ENCODE results near the gene ARFIP2. TPM values are rescaled to one million over a fixed set of nuclear protein-coding genes. Genes with fewer than 3 reads are reported as not detected.

The ARFIP2 gene
- polyA plus RNA-seq, 1 experiment, result 79.1 TPM

DNA sequence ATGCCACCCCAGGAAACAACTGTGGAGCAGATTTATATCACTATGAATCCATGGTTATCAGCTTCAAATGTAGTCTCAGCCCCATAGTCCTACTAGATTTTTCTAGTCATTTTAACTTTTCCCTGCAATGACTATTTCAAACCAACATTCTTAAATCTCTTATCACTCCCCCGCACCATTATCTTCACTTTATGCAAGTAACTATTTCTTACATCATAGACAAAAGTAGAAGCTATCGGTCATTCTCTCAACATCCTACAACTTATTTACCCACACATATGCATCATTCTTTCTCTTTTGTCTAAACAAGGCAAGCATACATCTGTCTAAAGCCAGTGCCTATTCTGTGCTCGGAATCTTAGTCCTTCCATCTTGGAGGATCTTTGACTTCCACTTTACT, 4.5 kb upstream of the ARFIP2 start:
- Histone ChIP-seq H3K27me3 (ENCODE audit: control insufficient read depth, insufficient read depth, low read length) (no peaks in the 10 kb centered on the region), H3K4me3 (ENCODE audit: low read depth, low read length) (no peak overlapping the region), H3K27ac (ENCODE audit: low read depth, low read length) (no peak overlapping the region), H3K9me3 (ENCODE audit: control insufficient read depth, insufficient read depth, low read length) (no peaks in the 10 kb centered on the region; the same call in 1 of the 2 replicates)
- TF ChIP-seq, protein P1, sequence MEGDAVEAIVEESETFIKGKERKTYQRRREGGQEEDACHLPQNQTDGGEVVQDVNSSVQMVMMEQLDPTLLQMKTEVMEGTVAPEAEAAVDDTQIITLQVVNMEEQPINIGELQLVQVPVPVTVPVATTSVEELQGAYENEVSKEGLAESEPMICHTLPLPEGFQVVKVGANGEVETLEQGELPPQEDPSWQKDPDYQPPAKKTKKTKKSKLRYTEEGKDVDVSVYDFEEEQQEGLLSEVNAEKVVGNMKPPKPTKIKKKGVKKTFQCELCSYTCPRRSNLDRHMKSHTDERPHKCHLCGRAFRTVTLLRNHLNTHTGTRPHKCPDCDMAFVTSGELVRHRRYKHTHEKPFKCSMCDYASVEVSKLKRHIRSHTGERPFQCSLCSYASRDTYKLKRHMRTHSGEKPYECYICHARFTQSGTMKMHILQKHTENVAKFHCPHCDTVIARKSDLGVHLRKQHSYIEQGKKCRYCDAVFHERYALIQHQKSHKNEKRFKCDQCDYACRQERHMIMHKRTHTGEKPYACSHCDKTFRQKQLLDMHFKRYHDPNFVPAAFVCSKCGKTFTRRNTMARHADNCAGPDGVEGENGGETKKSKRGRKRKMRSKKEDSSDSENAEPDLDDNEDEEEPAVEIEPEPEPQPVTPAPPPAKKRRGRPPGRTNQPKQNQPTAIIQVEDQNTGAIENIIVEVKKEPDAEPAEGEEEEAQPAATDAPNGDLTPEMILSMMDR (IDR thresholded peaks at IDR 0.05; ENCODE audit: low read depth, low read length), result no peak
- POLR2A ChIA-PET, result interaction anchor here (1.3 kb wide), 1 partner anchor 13 kb away, joined by 3 read pairs; no protein-coding TSS in a partner anchor
- CTCF ChIA-PET, result interaction anchor here (0.5 to 1.8 kb wide), 5 partner anchors 20 to 220 kb away, joined by 4 to 10 read pairs (median 6); partner anchors contain the start of gene MRPL17
- no peak for DNase-seq (ENCODE audit: low read depth, low spot score)

DNA sequence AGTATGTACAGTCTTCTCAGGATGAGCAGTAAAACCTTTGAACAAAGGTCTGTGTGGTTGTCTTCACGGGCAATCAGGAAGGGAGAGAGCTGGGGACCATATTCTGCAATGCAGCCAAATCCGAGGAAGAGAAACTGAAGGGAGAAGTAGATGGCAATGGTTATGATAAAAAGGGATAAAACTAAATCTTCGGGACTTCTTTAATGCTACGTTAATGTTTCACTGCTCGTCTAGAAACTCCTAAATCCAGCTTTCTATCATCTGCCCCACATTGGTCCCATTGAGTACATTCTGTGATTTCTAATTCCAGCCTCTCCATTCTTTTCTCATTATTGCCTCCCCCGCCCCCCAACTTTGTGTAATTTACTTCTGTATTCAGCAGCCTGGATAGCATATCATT, 1.9 kb upstream of the ARFIP2 start:
- Histone ChIP-seq H3K27me3 (ENCODE audit: control insufficient read depth, insufficient read depth, low read length) (no peaks in the 10 kb centered on the region), H3K27ac (ENCODE audit: low read depth, low read length) (no peak overlapping the region), H3K4me3 (ENCODE audit: low read depth, low read length) (no peak overlapping the region), H3K9me3 (ENCODE audit: control insufficient read depth, insufficient read depth, low read length) (no peaks in the 10 kb centered on the region; the same call in 1 of the 2 replicates)
- no peak for DNase-seq (ENCODE audit: low read depth, low spot score)
- ChIA-PET POLR2A (no interaction called here), CTCF (interaction anchor here (1.1 to 2.7 kb wide), 2 partner anchors 104 to 200 kb away, joined by 3 to 25 read pairs; partner anchors contain the start of gene MRPL17)
- TF ChIP-seq, protein P1 (IDR thresholded peaks at IDR 0.05; ENCODE audit: low read depth, low read length), result no peak

DNA sequence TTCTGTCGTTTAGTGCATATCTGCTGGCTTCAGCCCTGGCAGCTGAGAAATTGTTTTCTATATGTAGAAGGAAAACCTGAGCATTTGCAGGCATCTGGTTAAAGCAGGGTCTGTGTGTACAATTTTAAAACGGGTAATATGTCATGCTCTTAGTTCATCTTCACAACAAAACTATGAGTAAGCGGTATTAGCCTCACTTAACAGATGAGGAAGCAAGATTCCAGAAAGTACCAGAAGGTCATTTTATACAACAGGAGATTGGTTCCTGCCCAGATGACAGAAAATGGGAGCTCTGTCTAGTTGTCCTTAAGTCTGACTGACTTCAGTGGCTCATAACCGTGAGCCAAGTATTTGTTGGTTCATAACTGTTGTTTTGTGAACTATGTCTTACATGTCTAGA, 1.3 kb upstream of the ARFIP2 start:
- peak overlapping the region; percentile 97 for H3K4me3 ChIP-seq (ENCODE audit: low read depth, low read length)
- POLR2A ChIA-PET, result interaction anchor here (1.7 to 1.9 kb wide), 2 partner anchors 92 to 103 kb away, joined by 4 to 6 read pairs; partner anchors contain the start of gene SMPD1
- no peaks in the 10 kb centered on the region; the same call in 1 of the 2 replicates for H3K9me3 ChIP-seq (ENCODE audit: control insufficient read depth, insufficient read depth, low read length)
- CTCF ChIA-PET, result interaction anchor here (0.7 to 2.7 kb wide), 4 partner anchors 14 to 201 kb away, joined by 3 to 25 read pairs (median 5); partner anchors contain the start of gene MRPL17
- no peak for DNase-seq (ENCODE audit: low read depth, low spot score)
- H3K27me3 ChIP-seq (ENCODE audit: control insufficient read depth, insufficient read depth, low read length), result no peaks in the 10 kb centered on the region
- TF ChIP-seq, protein P1 (IDR thresholded peaks at IDR 0.05; ENCODE audit: low read depth, low read length), result no peak
- no peak overlapping the region for H3K27ac ChIP-seq (ENCODE audit: low read depth, low read length)

DNA sequence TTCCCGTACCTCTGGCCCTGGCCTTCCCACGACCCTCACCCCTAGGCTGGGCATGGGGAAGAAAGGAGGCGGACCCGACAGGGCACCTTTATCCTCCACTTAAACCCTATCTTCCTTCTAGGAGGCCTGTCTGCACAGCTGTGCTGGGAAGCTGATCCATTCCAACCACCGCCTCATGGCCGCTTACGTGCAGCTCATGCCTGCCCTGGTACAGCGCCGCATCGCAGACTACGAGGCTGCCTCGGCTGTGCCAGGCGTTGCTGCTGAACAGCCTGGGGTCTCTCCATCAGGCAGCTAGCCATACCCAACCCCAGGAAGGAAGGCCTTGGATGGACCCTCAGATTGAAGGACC, 769 bp upstream of the ARFIP2 start:
- H3K4me3 ChIP-seq (ENCODE audit: low read depth, low read length), result peak overlapping the region; percentile 97
- H3K9me3 ChIP-seq (ENCODE audit: control insufficient read depth, insufficient read depth, low read length), result no peaks in the 10 kb centered on the region; the same call in 1 of the 2 replicates
- CTCF ChIA-PET, result interaction anchor here (0.7 to 2.7 kb wide), 5 partner anchors 14 to 201 kb away, joined by 3 to 25 read pairs (median 4); partner anchors contain the start of gene MRPL17
- peak overlapping the region; percentile 94 for H3K27ac ChIP-seq (ENCODE audit: low read depth, low read length)
- DNase-seq (ENCODE audit: low read depth, low spot score), result no peak
- POLR2A ChIA-PET, result interaction anchor here (0.7 to 1.9 kb wide), 6 partner anchors 9 to 162 kb away, joined by 3 to 6 read pairs (median 4); partner anchors contain the start of genes CAVIN3, SMPD1, TAF10 and TRIM3
- H3K27me3 ChIP-seq (ENCODE audit: control insufficient read depth, insufficient read depth, low read length), result no peaks in the 10 kb centered on the region
- TF ChIP-seq, protein P1 (IDR thresholded peaks at IDR 0.05; ENCODE audit: low read depth, low read length), result no peak

DNA sequence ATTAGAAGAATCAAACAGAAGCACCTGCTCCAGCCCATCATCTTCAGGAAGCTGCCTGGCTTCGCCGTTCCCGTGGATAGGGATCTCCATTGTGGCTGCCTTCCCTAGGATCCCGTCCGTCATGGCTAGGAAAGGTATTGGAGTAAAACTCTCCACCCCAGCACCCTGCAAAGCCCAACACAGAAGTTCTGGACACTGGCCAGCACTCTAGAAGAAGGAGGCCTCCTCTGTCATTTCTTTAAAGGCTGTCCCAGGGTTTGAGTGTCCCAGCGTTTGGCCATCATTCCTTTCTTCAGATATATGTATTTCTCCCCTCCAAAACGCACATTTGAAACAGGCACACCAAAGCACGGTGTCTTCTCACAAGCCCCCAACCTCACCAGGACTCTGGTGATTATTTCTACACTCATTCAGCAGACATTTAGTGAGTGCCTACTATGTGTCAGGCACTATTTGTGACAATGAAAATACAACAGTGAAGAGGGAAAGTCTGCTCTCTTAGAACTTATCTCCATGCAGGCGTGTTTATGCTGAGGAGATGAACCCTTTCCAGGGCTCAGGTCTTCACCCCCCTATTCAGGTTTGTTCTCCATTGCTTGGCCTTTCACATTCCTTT, 724 bp downstream of the ARFIP2 start:
- CTCF ChIA-PET, result no interaction called here

More for the DNA sequence above, 724 bp downstream of the ARFIP2 start:
- POLR2A ChIA-PET, result no interaction called here
- no peaks in the 10 kb centered on the region for H3K27me3 ChIP-seq (ENCODE audit: control insufficient read depth, insufficient read depth, low read length)
- TF ChIP-seq, protein P1 (IDR thresholded peaks at IDR 0.05; ENCODE audit: low read depth, low read length), result no peak
- H3K27ac ChIP-seq (ENCODE audit: low read depth, low read length), result peak overlapping the region; percentile 90
- no peaks in the 10 kb centered on the region; the same call in 1 of the 2 replicates for H3K9me3 ChIP-seq (ENCODE audit: control insufficient read depth, insufficient read depth, low read length)
- H3K4me3 ChIP-seq (ENCODE audit: low read depth, low read length), result peak overlapping the region; percentile 97
- no peak for DNase-seq (ENCODE audit: low read depth, low spot score)

Data from AG04450 (cell line).